K562 (cell line): ENCODE results near the gene ZDHHC24. TPM values are rescaled to one million over a fixed set of nuclear protein-coding genes. Genes with fewer than 3 reads are reported as not detected.

Source experiments
- ATAC-seq: fragments of 200-7000 bp; cut with Tn5 transposase; 3 replicates; pipeline ENCODE4 v1.9.1; 2020; ENCODE audit warnings: moderate library complexity
- BruUV-seq: library from RNA; stranded (reverse); fragments of 400-500 nt; replicated peaks from 2 replicates; lab custom pipeline; 2021; lab: Mats Ljungman, UMichigan
- CTCF ChIA-PET: fragments of 300-600 bp; formaldehyde crosslinking; extraction: SDS; loops from one replicate; lab custom pipeline; 2021; ENCODE audit warnings: low intra/inter-chr PET ratio; lab: Yijun Ruan, JAX
- POLR2A ChIA-PET: fragments of 300-600, 350-650 bp; sonication (Branson Sonifier 250); formaldehyde crosslinking; extraction: SDS; loops from one replicate; lab custom pipeline; 2021; ENCODE audit warnings: antibody characterized with exemption, inconsistent platforms; lab: Yijun Ruan, JAX
- DNase-seq, 4 experiments: peaks; one replicate each; pipeline versions ENCODE4 v3.0.0 to v3.0.0-alpha.2; 2011 to 2018; ENCODE audit warnings: low spot score in 3 of 4, mixed read lengths in 3 of 4; ENCODE audit errors: extremely low read depth in 1 of 4
- FAIRE-seq: peaks from 2 replicates; lab custom pipeline; 2011; peaks lifted over from hg19 to GRCh38; lab: Jason Lieb, UNC
- H2AFZ ChIP-seq: 2 replicates; pipeline ENCODE4 v1.6.0; 2011; ENCODE audit warnings: low read depth, low read length, control low read depth, inconsistent platforms
- H3K27ac ChIP-seq: fragments of 200-600 bp; 3 replicates; pipeline ENCODE4 v1.8.0; 2011; ENCODE audit warnings: low read depth, mild to moderate bottlenecking, control low read depth, inconsistent platforms, low read length, moderate library complexity, mixed read lengths; ENCODE audit errors: extremely low read depth
- H3K27me3 ChIP-seq, 2 experiments: fragments of 300-600 bp in 1 of 2; 2 replicates in 1 of 2; 3 replicates in 1 of 2; pipeline versions ENCODE4 v1.6.0 to v1.8.0; 2011; ENCODE audit warnings: inconsistent platforms in 2 of 2, low read length in 2 of 2, mild to moderate bottlenecking in 1 of 2, mixed read lengths in 1 of 2, moderate library complexity in 1 of 2; ENCODE audit not compliant: control insufficient read depth in 2 of 2, insufficient read depth in 2 of 2
- H3K36me3 ChIP-seq: fragments of 300-600 bp; 3 replicates; pipeline ENCODE4 v1.8.0; 2011; ENCODE audit warnings: mild to moderate bottlenecking, low read length, inconsistent platforms; ENCODE audit not compliant: control insufficient read depth, insufficient read depth
- H3K4me1 ChIP-seq, 2 experiments: fragments of 200-600 bp in 1 of 2; replicated peaks in 1 of 2; 2 replicates in 1 of 2; 3 replicates in 1 of 2; pipeline versions ENCODE4 v1.5.1 to v1.8.0; 2011; ENCODE audit warnings: inconsistent platforms in 2 of 2, low read length in 2 of 2, mild to moderate bottlenecking in 1 of 2, mixed read lengths in 1 of 2, moderate library complexity in 1 of 2; ENCODE audit not compliant: control insufficient read depth in 2 of 2, insufficient read depth in 2 of 2
- H3K4me2 ChIP-seq: 2 replicates; pipeline ENCODE4 v1.6.1; 2011; ENCODE audit warnings: low read length, control low read depth, inconsistent platforms, mixed read lengths; ENCODE audit not compliant: insufficient read depth
- H3K4me3 ChIP-seq: fragments of 200-600 bp; sonication (generic), shearing (Covaris generic); 2 replicates; pipeline ENCODE4 v1.5.1; 2016; ENCODE audit warnings: control low read depth, inconsistent platforms
- H3K79me2 ChIP-seq: fragments of 200-600 bp; 3 replicates; pipeline ENCODE4 v1.8.0; 2011; ENCODE audit warnings: low read length, inconsistent platforms; ENCODE audit not compliant: control insufficient read depth, insufficient read depth
- H3K9ac ChIP-seq, 2 experiments: 2 replicates each; pipeline versions ENCODE4 v1.6.0 to v1.6.1; 2011; ENCODE audit warnings: low read depth in 2 of 2, low read length in 2 of 2, control low read depth in 1 of 2, inconsistent platforms in 1 of 2, mild to moderate bottlenecking in 1 of 2, mixed read lengths in 1 of 2; ENCODE audit not compliant: insufficient read depth in 1 of 2
- H3K9me1 ChIP-seq: one replicate; pipeline ENCODE4 v1.6.0; 2011; ENCODE audit warnings: inconsistent platforms, mild to moderate bottlenecking, low read length, moderate library complexity; ENCODE audit not compliant: control insufficient read depth, insufficient read depth
- H3K9me3 ChIP-seq: replicated peaks from 2 replicates; pipeline ENCODE4 v1.5.1; 2011; ENCODE audit warnings: low read depth, low read length, inconsistent platforms; ENCODE audit not compliant: control insufficient read depth, insufficient read depth
- H4K20me1 ChIP-seq: replicated peaks from 2 replicates; pipeline ENCODE4 v1.6.1; 2011; ENCODE audit warnings: low read length, inconsistent platforms, mixed read lengths; ENCODE audit not compliant: control insufficient read depth, insufficient read depth
- CREB3L1 ChIP-seq: fragments of 450-650 bp; IDR thresholded peaks from 2 replicates; pipeline ENCODE4 v1.6.1; 2014; ENCODE audit warnings: low read depth, mild to moderate bottlenecking, moderate library complexity, borderline replicate concordance
- FOXK2 ChIP-seq, 2 experiments: fragments of 450-650 bp; IDR thresholded peaks in 1 of 2; conservative IDR thresholded peaks in 1 of 2; 2 replicates each; pipeline ENCODE4 v1.6.1; 2016; ENCODE audit warnings: low read depth in 2 of 2, mild to moderate bottlenecking in 1 of 2
- HDAC1 ChIP-seq, 2 experiments: fragments of 450-650 bp; IDR thresholded peaks; 2 replicates each; pipeline ENCODE4 v1.6.1; 2016 to 2017; ENCODE audit warnings: inconsistent platforms in 1 of 2, mild to moderate bottlenecking in 1 of 2, moderate library complexity in 1 of 2
- HDAC6 ChIP-seq: IDR thresholded peaks from 2 replicates; pipeline ENCODE4 v1.6.1; 2012; ENCODE audit warnings: low read depth, mild to moderate bottlenecking, control low read depth, inconsistent platforms, low read length, moderate library complexity
- HEY1 ChIP-seq: fragments of 250-450 bp; sonication (Bioruptor Pico); IDR thresholded peaks from 2 replicates; pipeline ENCODE4 v1.5.0; 2020; ENCODE audit warnings: mild to moderate bottlenecking, moderate library complexity, borderline replicate concordance
- HNRNPL ChIP-seq: fragments of 200-400 bp; formaldehyde crosslinking; IDR thresholded peaks from 2 replicates; pipeline ENCODE4 v1.6.1; 2017; ENCODE audit warnings: low read depth, mild to moderate bottlenecking, low read length
- HNRNPUL1 ChIP-seq: fragments of 200-400 bp; formaldehyde crosslinking; IDR thresholded peaks from 2 replicates; pipeline ENCODE4 v1.6.1; 2017; ENCODE audit warnings: low read length
- LARP7 ChIP-seq: fragments of 450-650 bp; IDR thresholded peaks from 2 replicates; pipeline ENCODE4 v1.6.1; 2016
- MTA3 ChIP-seq: fragments of 450-650 bp; formaldehyde crosslinking; IDR thresholded peaks from 2 replicates; pipeline ENCODE4 v1.6.1; 2017; ENCODE audit warnings: mild to moderate bottlenecking, borderline replicate concordance
- POLR2G ChIP-seq: fragments of 200-400 bp; formaldehyde crosslinking; IDR thresholded peaks from 2 replicates; pipeline ENCODE4 v1.6.1; 2017; ENCODE audit warnings: low read depth, mild to moderate bottlenecking, antibody characterized with exemption, low read length, moderate library complexity
- SRSF3 ChIP-seq: fragments of 200-400 bp; formaldehyde crosslinking; IDR thresholded peaks from 2 replicates; pipeline ENCODE4 v1.6.1; 2016; ENCODE audit warnings: mild to moderate bottlenecking, low read length, moderate library complexity; ENCODE audit not compliant: insufficient read depth
- ZBTB33 ChIP-seq: sonication (generic); formaldehyde crosslinking; IDR thresholded peaks from 2 replicates; pipeline ENCODE4 v1.8.1; 2023; ENCODE audit warnings: mild to moderate bottlenecking, missing genetic modification reagents
- ZBTB8A ChIP-seq: fragments of 450-650 bp; IDR thresholded peaks from 2 replicates; pipeline ENCODE4 v1.6.1; 2018; ENCODE audit warnings: mild to moderate bottlenecking, moderate library complexity; ENCODE audit not compliant: partially characterized antibody
- WGBS: fragments of 100-300 bp; shearing (Covaris generic); methylation state at CpG from one replicate; pipeline ENCODE4 v1.1.6; 2016; ENCODE audit warnings: low coverage, mixed read lengths; ENCODE audit not compliant: insufficient coverage; ENCODE audit errors: missing lambda C conversion rate; 5-methylcytosine and 5-hydroxymethylcytosine counted together
- in situ Hi-C: fragments of 300-500 bp; cut with MboI; formaldehyde crosslinking; loops from 4 replicates; pipeline ENCODE4 v1.15.0; 2018; ENCODE audit warnings: inconsistent platforms, mixed read lengths
- intact Hi-C: fragments of 100-400 bp; cut with micrococcal nuclease; formaldehyde crosslinking; loops from 2 replicates; pipeline ENCODE4 v1.14.2; 2022
- polyA plus RNA-seq, 8 experiments: library from polyadenylated mRNA; depleted of rRNA in 4 of 8; stranded (reverse) in 5 of 8; unstranded in 3 of 8; fragments of >200 nt; fragmentation: Nextera tagmentation in 2 of 8; fragmentation: Illumina TruSeq in 1 of 8; extraction: Ambion mirVana in 2 of 8; extraction: Trizol in 1 of 8; gene quantifications; 2 replicates each; pipeline versions ENCODE4 v1.2.1 to v1.2.3, GENCODE V29; 2011 to 2014; ENCODE audit warnings: inconsistent platforms in 1 of 8, missing spikeins in 1 of 8
- total RNA-seq, 7 experiments: library from RNA; depleted of rRNA in 6 of 7; stranded (reverse); fragments of >200 nt in 6 of 7; fragmentation: Illumina TruSeq in 2 of 7; extraction: Trizol in 2 of 7; gene quantifications; 2 replicates each; pipeline versions ENCODE4 v1.2.1 to v1.2.3, GENCODE V29; 2011 to 2021; ENCODE audit warnings: low replicate concordance in 1 of 7

Gene ZDHHC24
- total and polyA plus RNA-seq, 9 of the 15 experiments (the other 6 are each of a cell fraction or from before 2014, with no cell fraction given): 0.45 to 11.2 (median 2.7) TPM

- in situ Hi-C loops: no loop called here
- peaks cover 3% of the 10 kb centered on the region; the same call in 2 of the 3 replicates for H3K36me3 ChIP-seq
- DNase-seq (no peak), ATAC-seq (no peak), FAIRE-seq (no peak)
- no peaks in the 10 kb centered on the region for H3K9me1 ChIP-seq
- peaks cover 10% of the 10 kb centered on the region; the same call in 2 of the 3 replicates for H3K79me2 ChIP-seq
- no peak overlapping the region for H3K27ac ChIP-seq
- peaks cover 12% of the 10 kb centered on the region; the same call in 1 of the 2 replicates for H4K20me1 ChIP-seq
- H2AFZ ChIP-seq: no peak overlapping the region
- no peaks in the 10 kb centered on the region for H3K9me3 ChIP-seq
- H3K4me3 ChIP-seq: no peak overlapping the region
- peaks cover 3 to 27% of the 10 kb centered on the region in 2 experiments; a peak in 4 of 5 replicates for H3K4me1 ChIP-seq
- H3K4me2 ChIP-seq: no peak overlapping the region
- BruUV-seq: no TSS peak
- TF ChIP-seq POLR2G: peak; percentile 15; the same call in 1 of the 2 replicates
- TF ChIP-seq HDAC1 (IDR thresholded peaks at IDR 0.05): no peak
- no peak for TF ChIP-seq FOXK2 (conservative IDR thresholded peaks at IDR 0.05 in 1 of 2, IDR thresholded peaks at IDR 0.05 in 1 of 2; ENCODE audit: low read depth in 2 of 2)
- TF ChIP-seq HEY1: no peak
- no peak for TF ChIP-seq ZBTB8A
- no peak for TF ChIP-seq SRSF3
- TF ChIP-seq HDAC6: no peak
- TF ChIP-seq HNRNPUL1: no peak
- TF ChIP-seq LARP7: no peak
- no peak for TF ChIP-seq HNRNPL
- peak; percentile 86; the same call in 1 of the 2 replicates for TF ChIP-seq ZBTB33
- TF ChIP-seq CREB3L1: no peak
- no peak for TF ChIP-seq MTA3
- H3K27me3 ChIP-seq: no peaks in the 10 kb centered on the region
- POLR2A ChIA-PET: no interaction called here
- intact Hi-C loops: no loop called here
- no peak overlapping the region for H3K9ac ChIP-seq
- WGBS: 84% methylated on average over 40 of the region's 44 CpGs
- CTCF ChIA-PET: no interaction called here
These were observed 70.3 kb downstream of the ZDHHC24 start for GRCh38 chr11:66475349-66476172.
